ENCODE data around the gene OR10G2. TPM values are rescaled to one million over a fixed set of nuclear protein-coding genes. Genes with fewer than 3 reads are reported as not detected.

OR10G2 gene
- total RNA-seq, 4 donors from 2014 or later, result not detected

- no peak for DNase-seq
- TF ChIP-seq POLR2A (IDR thresholded peaks at IDR 0.05), result no peak
- no peak for TF ChIP-seq CTCF (IDR thresholded peaks at IDR 0.05)
- intact Hi-C loops (cut with DNase I), result no loop called here
- no peak within 1 kb of the TSS for H3K4me3 ChIP-seq (replicated peaks in 1 of 3)
- H3K27ac ChIP-seq, result no peak within 1 kb of the TSS
- no peaks in the 10 kb centered on the region for H3K9me3 ChIP-seq
- no peaks in the 10 kb centered on the region for H3K36me3 ChIP-seq
- 77 to 87% methylated on average over 2 of the region's 2 CpGs for WGBS, 2 donors
- no peaks in the 10 kb centered on the region for H3K4me1 ChIP-seq
- no peaks in the 10 kb centered on the region for H3K27me3 ChIP-seq
These were observed 18.7 kb upstream of the OR10G2 start, which contains the start of gene OR4E2 for GRCh38 chr14:21653331-21653885. OR4E2 (plus strand) TSS chr14:21653835; CDS start chr14:21665083, 11,248 bp downstream.

DNA sequence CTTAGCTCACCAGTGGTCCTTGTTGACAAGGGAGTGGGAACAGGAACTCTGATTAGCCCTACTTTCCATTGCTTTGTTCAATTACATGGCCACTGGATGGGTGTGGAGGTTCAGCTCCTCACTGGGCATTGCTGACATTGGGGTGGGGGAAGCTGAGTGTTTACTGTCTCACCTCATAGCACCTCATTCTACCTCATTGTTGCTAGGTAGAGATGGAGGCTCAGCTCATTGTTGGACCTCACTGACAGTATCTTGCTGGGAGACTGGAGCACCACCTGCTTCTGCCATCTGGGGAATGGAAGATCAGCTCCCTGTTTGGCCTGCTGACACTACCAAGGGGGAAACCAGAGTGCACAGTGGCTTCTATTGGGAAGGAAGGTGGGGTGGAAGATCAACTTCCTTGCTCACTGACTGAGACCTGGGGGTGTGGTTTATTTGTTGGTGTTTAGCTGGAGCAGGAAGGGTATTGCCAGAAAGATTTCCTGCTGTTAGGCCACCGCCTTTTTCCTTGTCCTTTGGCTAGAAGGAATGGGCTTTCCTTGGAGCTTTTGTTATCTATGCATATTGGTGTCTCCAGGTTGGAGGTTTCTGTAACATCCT lies 17.6 kb upstream of the OR10G2 start:
- TF ChIP-seq CTCF (IDR thresholded peaks at IDR 0.05), result no peak
- TF ChIP-seq POLR2A (IDR thresholded peaks at IDR 0.05), result no peak
- H3K4me1 ChIP-seq, result no peaks in the 10 kb centered on the region
- H3K9me3 ChIP-seq, result no peaks in the 10 kb centered on the region
- WGBS, 2 donors, result 57 to 63% methylated on average over 1 of the region's 1 CpG
- no peaks in the 10 kb centered on the region for H3K36me3 ChIP-seq
- no peak overlapping the region for H3K4me3 ChIP-seq (replicated peaks in 1 of 3)
- DNase-seq, result no peak
- H3K27me3 ChIP-seq, result no peaks in the 10 kb centered on the region
- intact Hi-C loops (cut with DNase I), result no loop called here
- H3K27ac ChIP-seq, result no peak overlapping the region

- TF ChIP-seq POLR2A (IDR thresholded peaks at IDR 0.05) (no peak), CTCF (IDR thresholded peaks at IDR 0.05) (no peak)
- H3K4me1 ChIP-seq, result no peaks in the 10 kb centered on the region
- no peak overlapping the region for H3K4me3 ChIP-seq (replicated peaks in 1 of 3)
- no peaks in the 10 kb centered on the region for H3K9me3 ChIP-seq
- H3K27me3 ChIP-seq, result no peaks in the 10 kb centered on the region
- intact Hi-C loops (cut with DNase I), result no loop called here
- H3K27ac ChIP-seq, result no peak overlapping the region
- DNase-seq, result no peak
- H3K36me3 ChIP-seq, result no peaks in the 10 kb centered on the region
These were observed 12.6 kb upstream of the OR10G2 start for GRCh38 chr14:21647380-21647779.

GRCh38 chr14:21643407-21643806 lies 8.7 kb upstream of the OR10G2 start:
- intact Hi-C loops (cut with DNase I), result no loop called here
- H3K36me3 ChIP-seq, result no peaks in the 10 kb centered on the region
- H3K27me3 ChIP-seq, result no peaks in the 10 kb centered on the region
- H3K9me3 ChIP-seq, result no peaks in the 10 kb centered on the region
- DNase-seq, result no peak
- no peak overlapping the region for H3K27ac ChIP-seq
- H3K4me3 ChIP-seq (replicated peaks in 1 of 3), result no peak overlapping the region
- TF ChIP-seq CTCF (IDR thresholded peaks at IDR 0.05), result no peak
- TF ChIP-seq POLR2A (IDR thresholded peaks at IDR 0.05), result no peak
- no peaks in the 10 kb centered on the region for H3K4me1 ChIP-seq
- 58 to 67% methylated on average over 5 of the region's 5 CpGs for WGBS, 2 donors

GRCh38 chr14:21642683-21643082 lies 7.9 kb upstream of the OR10G2 start:
- no peaks in the 10 kb centered on the region for H3K36me3 ChIP-seq
- no peak overlapping the region for H3K27ac ChIP-seq
- H3K9me3 ChIP-seq, result no peaks in the 10 kb centered on the region
- 66 to 78% methylated on average over 3 of the region's 3 CpGs for WGBS, 2 donors
- no peaks in the 10 kb centered on the region for H3K27me3 ChIP-seq
- no peaks in the 10 kb centered on the region for H3K4me1 ChIP-seq
- DNase-seq, result no peak
- TF ChIP-seq POLR2A (IDR thresholded peaks at IDR 0.05) (no peak), CTCF (IDR thresholded peaks at IDR 0.05) (no peak)
- intact Hi-C loops (cut with DNase I), result no loop called here
- H3K4me3 ChIP-seq (replicated peaks in 1 of 3), result no peak overlapping the region
